Colonic mucosa (tissue), 4 donors: ENCODE data around the gene WDR5. TPM values are rescaled to one million over a fixed set of nuclear protein-coding genes. Genes with fewer than 3 reads are reported as not detected.

Experiments used
- DNase-seq: peaks from one replicate; pipeline ENCODE4 v3.0.0-alpha.2; 2020
- H3K27ac ChIP-seq: fragments of 200-600 bp; one replicate; pipeline ENCODE4 v1.8.0; 2021
- H3K27me3 ChIP-seq: fragments of 200-600 bp; one replicate; pipeline ENCODE4 v1.8.0; 2021
- H3K36me3 ChIP-seq: fragments of 200-600 bp; one replicate; pipeline ENCODE4 v1.8.0; 2021
- H3K4me1 ChIP-seq: fragments of 200-600 bp; one replicate; pipeline ENCODE4 v1.8.0; 2021; ENCODE audit warnings: mild to moderate bottlenecking
- H3K4me3 ChIP-seq: fragments of 200-600 bp; one replicate; pipeline ENCODE4 v1.8.0; 2021
- H3K9ac ChIP-seq, 2 donors: one replicate each; pipeline ENCODE4 v1.7.0; 2013; ENCODE audit warnings: control low read depth in 2 of 2, low read depth in 2 of 2, low read length in 2 of 2
- H3K9me3 ChIP-seq: fragments of 200-600 bp; one replicate; pipeline ENCODE4 v1.8.0; 2021
- CTCF ChIP-seq: fragments of 200-600 bp; IDR thresholded peaks from one replicate; pipeline ENCODE4 v1.8.0; 2022; ENCODE audit warnings: antibody characterized with exemption, mild to moderate bottlenecking
- intact Hi-C: fragments of 100-400 bp; cut with DNase I; formaldehyde crosslinking; loops from one replicate; pipeline ENCODE4 v1.14.1; 2022
- total RNA-seq, 2 donors: library from RNA; stranded (reverse); fragmentation: NEBNext Ultra II Directional in 1 of 2; extraction: Animal tissue kit (Norgen Biotek cat#: 25700) in 1 of 2; gene quantifications; one replicate each; pipeline ENCODE4 v1.2.1, GENCODE V29; 2021
- donor health status: healthy.
- donor health status: DM: no; HTN: no; CAD: no.
- donor health status: DM: no; HTN: no; CAD: no.

The WDR5 gene
- total RNA-seq, 2 donors from 2014 or later: 22.6 to 38.2 TPM

- H3K4me3 ChIP-seq: no peak overlapping the region
These were observed 5.1 kb upstream of the WDR5 start for GRCh38 chr9:134130503-134131375.

GRCh38 chr9:134131471-134132207, 4.2 kb upstream of the WDR5 start:
- intact Hi-C loops: loop anchor here (2.0 kb wide), 1 partner anchor 61 kb away; no protein-coding TSS in a partner anchor
- Histone ChIP-seq H3K9me3 (no peaks in the 10 kb centered on the region), H3K4me1 (no peaks in the 10 kb centered on the region), H3K4me3 (no peak overlapping the region), H3K9ac (no peak overlapping the region), H3K36me3 (no peaks in the 10 kb centered on the region), H3K27ac (no peak overlapping the region), H3K27me3 (no peaks in the 10 kb centered on the region)
- TF ChIP-seq CTCF: no peak
- DNase-seq: no peak

More at GRCh38 chr9:134130503-134131375, 5.1 kb upstream of the WDR5 start:
- intact Hi-C loops: loop anchor here (2.0 kb wide), 1 partner anchor 60 kb away; no protein-coding TSS in a partner anchor
- TF ChIP-seq CTCF: no peak
- Histone ChIP-seq H3K27me3 (no peaks in the 10 kb centered on the region), H3K4me1 (no peaks in the 10 kb centered on the region), H3K9ac (no peak overlapping the region), H3K9me3 (no peaks in the 10 kb centered on the region), H3K27ac (no peak overlapping the region), H3K36me3 (no peaks in the 10 kb centered on the region)
- no peak for DNase-seq

GRCh38 chr9:134132208-134132870, 3.5 kb upstream of the WDR5 start:
- Histone ChIP-seq H3K4me3 (no peak overlapping the region), H3K27me3 (no peaks in the 10 kb centered on the region), H3K36me3 (no peaks in the 10 kb centered on the region), H3K27ac (no peak overlapping the region), H3K4me1 (peaks cover 5% of the 10 kb centered on the region), H3K9ac (no peak overlapping the region), H3K9me3 (no peaks in the 10 kb centered on the region)
- intact Hi-C loops: no loop called here
- TF ChIP-seq CTCF: no peak
- no peak for DNase-seq

GRCh38 chr9:134134949-134135342, 936 bp upstream of the WDR5 start:
- no peak for DNase-seq
- H3K27me3 ChIP-seq: no peaks in the 10 kb centered on the region
- intact Hi-C loops: no loop called here
- peak overlapping the region; percentile 95 for H3K4me3 ChIP-seq
- H3K36me3 ChIP-seq: no peaks in the 10 kb centered on the region
- no peak for TF ChIP-seq CTCF
- H3K9me3 ChIP-seq: no peaks in the 10 kb centered on the region
- peak overlapping the region; percentile 87 for H3K27ac ChIP-seq
- H3K9ac ChIP-seq: peak overlapping the region; percentile 90 to 93
- peaks cover 19% of the 10 kb centered on the region for H3K4me1 ChIP-seq
